C4-2B (cell line): Measurements from ENCODE around the gene ZFR.

Experiments used
- H3K27ac ChIP-seq: fragments of 450-650 bp; 2 replicates; pipeline ENCODE4 v1.5.1; 2017
- ZFX ChIP-seq: fragments of 450-650 bp; IDR thresholded peaks from 2 replicates; pipeline ENCODE4 v1.6.1; 2017
- TF ChIP-seq, protein P1 (sequence below): fragments of 450-650 bp; conservative IDR thresholded peaks from 2 replicates; pipeline ENCODE4 v1.5.1; 2017; ENCODE audit warnings: mild to moderate bottlenecking

The ZFR gene

DNA sequence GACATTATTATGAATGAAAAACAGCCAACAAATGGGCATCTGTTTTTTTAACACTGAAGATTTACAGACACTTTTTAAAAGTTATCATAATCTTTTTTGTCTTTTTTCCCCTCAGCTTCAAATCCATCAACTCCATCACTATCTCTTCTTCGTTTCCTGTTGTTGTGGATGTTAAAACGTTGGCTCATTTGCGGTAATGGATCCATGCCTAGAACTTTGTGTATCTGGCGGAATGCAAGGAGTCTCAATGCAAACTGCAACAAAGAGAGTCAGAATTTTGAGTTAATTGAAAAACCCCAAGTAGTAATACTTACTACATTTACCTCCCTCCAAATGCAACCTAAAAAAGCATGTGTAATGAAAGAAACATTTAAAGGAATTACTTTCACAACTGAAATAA, 88.9 kb downstream of the ZFR start:
- TF ChIP-seq ZFX, result no peak
- TF ChIP-seq, protein P1, sequence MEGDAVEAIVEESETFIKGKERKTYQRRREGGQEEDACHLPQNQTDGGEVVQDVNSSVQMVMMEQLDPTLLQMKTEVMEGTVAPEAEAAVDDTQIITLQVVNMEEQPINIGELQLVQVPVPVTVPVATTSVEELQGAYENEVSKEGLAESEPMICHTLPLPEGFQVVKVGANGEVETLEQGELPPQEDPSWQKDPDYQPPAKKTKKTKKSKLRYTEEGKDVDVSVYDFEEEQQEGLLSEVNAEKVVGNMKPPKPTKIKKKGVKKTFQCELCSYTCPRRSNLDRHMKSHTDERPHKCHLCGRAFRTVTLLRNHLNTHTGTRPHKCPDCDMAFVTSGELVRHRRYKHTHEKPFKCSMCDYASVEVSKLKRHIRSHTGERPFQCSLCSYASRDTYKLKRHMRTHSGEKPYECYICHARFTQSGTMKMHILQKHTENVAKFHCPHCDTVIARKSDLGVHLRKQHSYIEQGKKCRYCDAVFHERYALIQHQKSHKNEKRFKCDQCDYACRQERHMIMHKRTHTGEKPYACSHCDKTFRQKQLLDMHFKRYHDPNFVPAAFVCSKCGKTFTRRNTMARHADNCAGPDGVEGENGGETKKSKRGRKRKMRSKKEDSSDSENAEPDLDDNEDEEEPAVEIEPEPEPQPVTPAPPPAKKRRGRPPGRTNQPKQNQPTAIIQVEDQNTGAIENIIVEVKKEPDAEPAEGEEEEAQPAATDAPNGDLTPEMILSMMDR, result no peak
- H3K27ac ChIP-seq, result no peak overlapping the region

DNA sequence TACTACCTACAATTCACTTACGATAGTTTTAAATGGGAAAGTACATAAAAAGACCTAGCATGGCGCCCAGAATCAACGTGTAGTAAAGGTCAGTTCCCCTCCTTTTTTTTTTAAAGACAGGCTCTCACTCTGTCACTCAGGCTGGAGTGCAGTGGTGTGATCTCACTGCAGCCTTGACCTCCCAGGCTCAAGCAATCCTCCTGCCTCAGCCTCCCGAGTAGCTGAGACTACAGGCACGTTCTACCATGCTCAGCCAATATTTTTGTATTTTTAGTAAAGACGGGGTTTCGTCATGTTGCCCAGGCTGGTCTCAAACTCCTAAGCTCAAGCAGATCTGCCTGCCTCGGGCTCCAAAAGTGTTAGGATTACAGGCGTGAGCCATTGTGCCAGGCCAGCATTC, 91.1 kb downstream of the ZFR start:
- TF ChIP-seq, protein P1, result no peak
- no peak for TF ChIP-seq ZFX
- H3K27ac ChIP-seq, result no peak overlapping the region

DNA sequence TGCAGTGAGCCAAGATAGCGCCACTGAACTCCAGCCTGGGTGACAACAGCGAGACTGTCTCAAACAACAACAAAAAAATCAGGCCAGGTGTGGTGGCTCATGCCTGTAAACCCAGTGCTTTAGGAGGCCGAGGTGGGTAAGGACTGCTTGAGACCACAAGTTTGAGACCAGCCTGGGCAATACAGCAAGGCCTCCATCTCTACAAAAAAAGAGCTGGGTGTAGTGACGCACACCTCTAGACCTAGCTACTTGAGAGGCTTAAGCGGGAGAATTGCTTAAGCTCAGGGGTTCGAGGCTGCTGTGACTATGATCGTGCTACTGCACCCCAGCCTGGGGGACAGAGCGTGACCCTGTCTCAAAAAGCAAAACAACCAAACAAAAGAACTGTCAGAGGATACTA, 91.9 kb downstream of the ZFR start:
- TF ChIP-seq, protein P1, result no peak
- no peak for TF ChIP-seq ZFX
- no peak overlapping the region for H3K27ac ChIP-seq

DNA sequence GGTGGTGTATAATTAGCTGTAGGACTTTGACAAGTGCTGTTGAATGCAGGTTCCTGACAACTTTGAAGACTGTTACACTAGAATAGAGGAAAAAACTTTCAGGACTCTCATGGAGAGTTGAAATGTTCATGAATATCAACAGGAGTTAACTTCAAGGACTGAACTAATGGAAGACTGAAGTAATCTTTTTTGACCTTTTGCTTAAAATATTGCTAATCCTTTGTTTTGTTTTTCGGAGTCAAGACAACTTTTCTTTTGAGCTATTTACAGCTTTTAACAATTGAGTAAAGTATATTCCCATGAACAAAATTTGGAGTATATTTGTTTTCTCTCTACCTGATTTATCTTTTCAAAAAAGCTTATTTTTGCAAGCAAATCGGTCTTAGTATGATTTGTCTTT, 97.7 kb downstream of the ZFR start:
- no peak overlapping the region for H3K27ac ChIP-seq
- no peak for TF ChIP-seq ZFX
- TF ChIP-seq, protein P1, result no peak

DNA sequence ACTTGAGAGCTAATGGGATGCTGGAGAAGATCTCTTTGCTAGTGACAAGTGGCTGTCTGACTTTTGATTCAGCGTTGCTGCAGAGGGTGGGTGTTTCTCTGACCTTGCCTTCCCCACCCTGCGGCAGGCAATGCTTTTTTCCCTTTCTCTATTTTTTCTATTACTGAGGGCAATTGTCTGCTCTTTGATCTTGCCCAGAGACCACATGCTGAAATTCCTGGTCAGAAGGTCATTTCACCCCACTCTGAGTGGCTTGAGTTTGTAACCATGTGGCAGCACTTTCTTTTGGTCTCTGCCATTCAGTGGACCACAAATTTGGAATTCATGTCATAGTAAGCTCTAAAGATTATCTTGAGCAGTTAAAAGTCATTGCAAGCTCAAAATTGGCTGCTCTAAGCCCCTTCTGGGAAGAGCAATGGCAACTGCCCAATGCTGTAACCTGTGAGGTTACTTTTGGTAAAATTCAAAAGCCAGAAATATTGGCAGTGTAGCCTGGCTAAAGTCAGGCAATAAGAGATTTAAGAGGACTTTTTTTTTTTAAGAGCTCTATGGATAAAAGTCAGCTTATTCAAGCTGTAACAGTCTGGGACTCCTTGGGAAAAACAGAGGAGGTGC, 101.4 kb downstream of the ZFR start:
- TF ChIP-seq ZFX, result no peak
- TF ChIP-seq, protein P1, result no peak
- no peak overlapping the region for H3K27ac ChIP-seq

DNA sequence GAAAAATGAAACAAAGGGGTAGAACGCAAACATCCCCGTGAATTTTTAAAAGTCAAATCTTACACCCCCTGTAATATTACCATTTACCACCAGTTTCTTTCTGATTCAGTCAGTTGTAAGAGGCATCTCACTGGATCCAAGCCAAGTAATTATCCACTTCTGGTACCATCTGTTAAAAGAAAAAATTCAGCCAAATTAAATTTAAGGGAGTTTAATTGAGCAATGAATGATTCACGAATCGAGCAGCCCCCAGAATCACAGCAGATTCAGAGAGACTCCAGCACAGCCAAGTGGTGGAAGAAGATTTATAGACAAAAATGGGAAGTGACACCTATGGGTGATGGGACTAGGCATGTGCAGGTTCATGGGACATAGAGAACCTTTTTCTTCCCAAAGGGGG, 101.9 kb downstream of the ZFR start:
- TF ChIP-seq ZFX, result no peak
- TF ChIP-seq, protein P1, result no peak
- H3K27ac ChIP-seq, result no peak overlapping the region

DNA sequence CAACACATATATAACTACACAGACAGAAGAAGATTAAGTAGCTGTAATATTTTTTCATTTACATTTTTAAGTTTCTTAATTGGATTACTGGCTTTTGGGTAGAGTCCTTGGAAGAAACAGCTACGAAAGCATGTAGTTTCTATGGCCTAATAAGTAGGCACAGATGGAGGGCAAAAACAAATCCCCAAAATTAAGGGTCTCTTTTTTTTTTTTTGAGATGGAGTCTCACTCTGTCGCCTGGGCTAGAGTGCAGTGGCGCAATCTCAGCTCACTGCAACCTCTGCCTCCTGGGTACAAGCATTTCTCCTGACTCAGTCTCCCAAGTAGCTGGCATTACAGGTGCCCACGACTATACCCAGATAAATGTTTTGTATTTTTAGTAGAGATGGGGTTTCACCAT, 104.7 kb downstream of the ZFR start:
- H3K27ac ChIP-seq, result no peak overlapping the region
- TF ChIP-seq, protein P1, result no peak
- no peak for TF ChIP-seq ZFX
